Endothelial cell of umbilical vein (primary cell): ENCODE measurements around the gene NYAP2. TPM values are rescaled to one million over a fixed set of nuclear protein-coding genes. Genes with fewer than 3 reads are reported as not detected.

Experiments used
- BruUV-seq: library from RNA; stranded (reverse); fragments of 400-500 nt; replicated peaks from 2 replicates; lab custom pipeline; 2021; lab: Mats Ljungman, UMichigan
- CTCF ChIA-PET: fragments of 300-600, 350-600 bp; sonication (Branson Sonifier 250); formaldehyde crosslinking; loops from one replicate; lab custom pipeline; 2021; ENCODE audit warnings: antibody characterized with exemption, inconsistent platforms; lab: Charles Lee
- POLR2A ChIA-PET: fragments of 300-600, 350-600 bp; sonication (Branson Sonifier 250); formaldehyde crosslinking; loops from one replicate; lab custom pipeline; 2021; ENCODE audit warnings: antibody characterized with exemption, inconsistent platforms; lab: Charles Lee
- DNase-seq: peaks from one replicate; pipeline ENCODE4 v3.0.0-alpha.2; 2011; ENCODE audit warnings: low read depth, low spot score
- FAIRE-seq: peaks from 2 replicates; lab custom pipeline; 2011; peaks lifted over from hg19 to GRCh38; lab: Jason Lieb, UNC
- H2AFZ ChIP-seq: 2 replicates; pipeline ENCODE4 v1.6.0; 2012; ENCODE audit warnings: low read depth, low read length, control low read depth, inconsistent platforms
- H3K27ac ChIP-seq: 2 replicates; pipeline ENCODE4 v1.5.1; 2011; ENCODE audit warnings: low read depth, mild to moderate bottlenecking, control low read depth, low read length, moderate library complexity; ENCODE audit not compliant: insufficient read depth
- H3K27me3 ChIP-seq, 2 experiments: 2 replicates each; pipeline versions ENCODE4 v1.6.0 to v1.6.1; 2011; ENCODE audit warnings: low read length in 2 of 2, mixed read lengths in 1 of 2; ENCODE audit not compliant: control insufficient read depth in 2 of 2, insufficient read depth in 2 of 2
- H3K36me3 ChIP-seq, 2 experiments: 2 replicates in 1 of 2; 3 replicates in 1 of 2; pipeline ENCODE4 v1.5.1; 2011; ENCODE audit warnings: low read length in 2 of 2, mild to moderate bottlenecking in 1 of 2, moderate library complexity in 1 of 2; ENCODE audit not compliant: control insufficient read depth in 2 of 2, insufficient read depth in 2 of 2; ENCODE audit errors: extremely low read depth in 1 of 2
- H3K4me1 ChIP-seq: 3 replicates; pipeline ENCODE4 v1.5.1; 2011; ENCODE audit warnings: mild to moderate bottlenecking, low read length; ENCODE audit not compliant: control insufficient read depth, insufficient read depth; ENCODE audit errors: extremely low read depth
- H3K4me2 ChIP-seq: 2 replicates; pipeline ENCODE4 v1.6.1; 2011; ENCODE audit warnings: low read length, control low read depth, mixed read lengths; ENCODE audit not compliant: insufficient read depth
- H3K4me3 ChIP-seq, 3 experiments: fragments of 200-600 bp in 1 of 3; sonication (generic), shearing (Covaris generic) in 1 of 3; replicated peaks in 1 of 3; 2 replicates each; pipeline ENCODE4 v1.5.1; 2011 to 2016; ENCODE audit warnings: control low read depth in 3 of 3, low read length in 3 of 3, mild to moderate bottlenecking in 2 of 3, inconsistent platforms in 1 of 3, low read depth in 1 of 3, moderate library complexity in 1 of 3; ENCODE audit not compliant: insufficient read depth in 1 of 3
- H3K79me2 ChIP-seq: 2 replicates; pipeline ENCODE4 v1.6.0; 2012; ENCODE audit warnings: low read length, inconsistent platforms; ENCODE audit not compliant: control insufficient read depth, insufficient read depth
- H3K9ac ChIP-seq: replicated peaks from 2 replicates; pipeline ENCODE3; 2011; ENCODE audit warnings: low read length, control low read depth; ENCODE audit not compliant: insufficient read depth; ENCODE audit errors: extremely low read depth
- H3K9me1 ChIP-seq: replicated peaks from 3 replicates; pipeline ENCODE4 v1.6.0; 2011; ENCODE audit warnings: mild to moderate bottlenecking, low read length; ENCODE audit not compliant: control insufficient read depth, insufficient read depth; ENCODE audit errors: extremely low read depth
- H3K9me3 ChIP-seq: replicated peaks from 2 replicates; pipeline ENCODE4 v1.5.1; 2012; ENCODE audit warnings: low read length, inconsistent platforms; ENCODE audit not compliant: control insufficient read depth, insufficient read depth
- H4K20me1 ChIP-seq: replicated peaks from 2 replicates; pipeline ENCODE3; 2011; ENCODE audit warnings: mild to moderate bottlenecking, low read length; ENCODE audit not compliant: control insufficient read depth, insufficient read depth; ENCODE audit errors: extremely low read depth
- CTCF ChIP-seq, 2 donors: IDR thresholded peaks; 1 replicate in 1 of 2; 2 replicates in 1 of 2; pipeline ENCODE4 v1.5.1; 2011; ENCODE audit warnings: low read length in 2 of 2, mild to moderate bottlenecking in 2 of 2, moderate library complexity in 2 of 2, control low read depth in 1 of 2, inconsistent platforms in 1 of 2, low read depth in 1 of 2; ENCODE audit not compliant: insufficient read depth in 1 of 2; ENCODE audit errors: extremely low read depth in 1 of 2
- EZH2 ChIP-seq: IDR thresholded peaks from 2 replicates; pipeline ENCODE4 v1.6.1; 2012; ENCODE audit warnings: borderline replicate concordance, low read depth, mild to moderate bottlenecking, moderate library complexity, low read length, inconsistent platforms; ENCODE audit not compliant: severe bottlenecking
- FOS ChIP-seq: IDR thresholded peaks from 2 replicates; pipeline ENCODE4 v1.6.1; 2011; ENCODE audit warnings: mild to moderate bottlenecking, low read length, moderate library complexity, borderline replicate concordance; ENCODE audit not compliant: insufficient read depth
- GATA2 ChIP-seq: IDR thresholded peaks from 2 replicates; pipeline ENCODE4 v1.7.0; 2011; ENCODE audit warnings: low read depth, mild to moderate bottlenecking, moderate library complexity, mixed read lengths, low read length; ENCODE audit not compliant: insufficient read length, insufficient read depth
- JUN ChIP-seq: IDR thresholded peaks from 2 replicates; pipeline ENCODE4 v1.6.1; 2011; ENCODE audit warnings: borderline replicate concordance, low read depth; ENCODE audit not compliant: insufficient read length, insufficient read depth
- MAX ChIP-seq: IDR thresholded peaks from 2 replicates; pipeline ENCODE4 v1.6.1; 2011; ENCODE audit not compliant: insufficient read depth, insufficient read length
- MYC ChIP-seq: IDR thresholded peaks from one replicate; pipeline ENCODE4 v1.6.1; 2011; ENCODE audit warnings: mild to moderate bottlenecking, low read depth, low read length
- POLR2A ChIP-seq: IDR thresholded peaks from 2 replicates; pipeline ENCODE4 v1.6.1; 2012; ENCODE audit warnings: low read depth, mild to moderate bottlenecking, control low read depth, low read length
- POLR2AphosphoS5 ChIP-seq: IDR thresholded peaks from 2 replicates; pipeline ENCODE4 v1.6.1; 2012; ENCODE audit warnings: low read depth, mild to moderate bottlenecking, control low read depth, low read length, moderate library complexity; ENCODE audit not compliant: insufficient read depth
- dilution Hi-C: fragments of 300-500 bp; cut with MboI; formaldehyde crosslinking; loops from one replicate; pipeline ENCODE4 v1.15.0; 2019; ENCODE audit warnings: low sequenced_read_pairs; ENCODE audit not compliant: extremely low pct_ligation_motif_present
- intact Hi-C: fragments of 100-400 bp; cut with micrococcal nuclease; formaldehyde crosslinking; loops from one replicate; pipeline ENCODE4 v1.10.0; 2022
- polyA plus RNA-seq, 4 experiments: library from polyadenylated mRNA; depleted of rRNA in 3 of 4; stranded (reverse) in 3 of 4; unstranded in 1 of 4; fragments of >200 nt; gene quantifications; 2 replicates each; pipeline versions ENCODE4 v1.2.1 to v1.2.3, GENCODE V29; 2011 to 2012; ENCODE audit warnings: missing spikeins in 1 of 4
- total RNA-seq: library from RNA; stranded (reverse); gene quantifications from 2 replicates; pipeline ENCODE4 v1.2.3, GENCODE V29; 2021

The NYAP2 gene
- total and polyA plus RNA-seq, 2 donors (not counting 3 experiments of a cell fraction or from before 2014, with no cell fraction given) = not detected

GRCh38 chr2:225573603-225574002, 174.1 kb downstream of the NYAP2 start:
- no peaks in the 10 kb centered on the region for H3K36me3 ChIP-seq
- H3K79me2 ChIP-seq = no peaks in the 10 kb centered on the region
- TF ChIP-seq FOS (no peak), GATA2 (no peak), MYC (no peak), MAX (no peak), CTCF (IDR thresholded peaks at IDR 0.05; ENCODE audit: extremely low read depth in 1 of 2, insufficient read depth in 1 of 2, low read depth in 1 of 2, low read length in 2 of 2) (no peak), POLR2A (no peak), JUN (no peak), POLR2AphosphoS5 (no peak), EZH2 (no peak)
- H3K4me1 ChIP-seq = no peaks in the 10 kb centered on the region
- H3K4me3 ChIP-seq = no peak overlapping the region
- no peak overlapping the region for H3K9ac ChIP-seq
- no peak for DNase-seq
- no TSS peak for BruUV-seq
- dilution Hi-C loops (no loop called here), intact Hi-C loops (no loop called here)
- H3K4me2 ChIP-seq = no peak overlapping the region
- no peaks in the 10 kb centered on the region for H3K9me1 ChIP-seq
- no peak for FAIRE-seq
- ChIA-PET CTCF (no interaction called here), POLR2A (no interaction called here)
- no peak overlapping the region for H3K27ac ChIP-seq
- H2AFZ ChIP-seq = no peak overlapping the region
- no peaks in the 10 kb centered on the region for H4K20me1 ChIP-seq
- H3K27me3 ChIP-seq = no peaks in the 10 kb centered on the region
- H3K9me3 ChIP-seq = peaks cover 2% of the 10 kb centered on the region
